HCT116 (cell line): ENCODE data around the gene TRRAP. TPM values are rescaled to one million over a fixed set of nuclear protein-coding genes. Genes with fewer than 3 reads are reported as not detected.

Experiments used
- ATAC-seq: fragments of 200-7000 bp; cut with Tn5 transposase; 2 replicates; pipeline ENCODE4 v1.9.1; 2020; ENCODE audit warnings: mild to moderate bottlenecking, moderate library complexity
- BruUV-seq: library from RNA; stranded (reverse); fragments of 400-500 nt; replicated peaks from 2 replicates; lab custom pipeline; 2021; lab: Mats Ljungman, UMichigan
- CTCF ChIA-PET: fragments of 300-600 bp; sonication (Branson Sonifier 250); formaldehyde crosslinking; loops from one replicate; lab custom pipeline; 2021; ENCODE audit warnings: antibody characterized with exemption; lab: Charles Lee
- POLR2A ChIA-PET: fragments of 300-600, 350-600 bp; sonication (Branson Sonifier 250); formaldehyde crosslinking; loops from one replicate; lab custom pipeline; 2021; ENCODE audit warnings: antibody characterized with exemption; lab: Charles Lee
- RAD21 ChIA-PET, 2 experiments: fragments of 300-600 bp; sonication (Branson Sonifier 250); formaldehyde crosslinking; loops; one replicate each; lab custom pipeline; 2023; ENCODE audit warnings: low total read pairs in 2 of 2; ENCODE audit not compliant: uncharacterized antibody in 2 of 2, unreplicated experiment in 2 of 2, low non-redundant PET in 1 of 2; lab: Charles Lee
- DNase-seq: peaks from one replicate; pipeline ENCODE4 v3.0.0-alpha.2; 2010; ENCODE audit warnings: low read depth, low spot score
- H2AFZ ChIP-seq: fragments of 200-600 bp; shearing (Covaris generic), sonication (generic); 2 replicates; pipeline ENCODE4 v1.6.1; 2017; ENCODE audit warnings: low read depth, mixed run types, mixed read lengths, antibody characterized with exemption, low read length; ENCODE audit not compliant: poor library complexity, severe bottlenecking
- H3K27ac ChIP-seq: 2 replicates; pipeline ENCODE4 v1.5.1; 2012; ENCODE audit warnings: low read depth, low read length
- H3K27me3 ChIP-seq: fragments of 200-600 bp; sonication (generic); 2 replicates; pipeline ENCODE4 v1.6.1; 2016; ENCODE audit warnings: mixed run types, low read length, mixed read lengths; ENCODE audit not compliant: insufficient read depth
- H3K36me3 ChIP-seq, 2 experiments: fragments of 200-500 bp in 1 of 2; fragments of 200-600 bp in 1 of 2; sonication (Bioruptor generic) in 1 of 2; sonication (generic) in 1 of 2; 2 replicates each; pipeline versions ENCODE4 v1.5.1 to v1.6.1; 2014 to 2016; ENCODE audit warnings: low read length in 2 of 2, inconsistent platforms in 1 of 2, mixed read lengths in 1 of 2, mixed run types in 1 of 2; ENCODE audit not compliant: insufficient read depth in 2 of 2, control insufficient read depth in 1 of 2
- H3K4me1 ChIP-seq, 2 experiments: fragments of 200-600 bp in 1 of 2; sonication (generic) in 1 of 2; 2 replicates each; pipeline versions ENCODE4 v1.5.1 to v1.6.1; 2012 to 2017; ENCODE audit warnings: low read length in 2 of 2, inconsistent platforms in 1 of 2, mild to moderate bottlenecking in 1 of 2, mixed read lengths in 1 of 2, mixed run types in 1 of 2, moderate library complexity in 1 of 2; ENCODE audit not compliant: insufficient read depth in 2 of 2, control insufficient read depth in 1 of 2
- H3K4me2 ChIP-seq: fragments of 200-600 bp; sonication (generic); 2 replicates; pipeline ENCODE4 v1.6.1; 2017; ENCODE audit warnings: mixed run types, low read length, mixed read lengths
- H3K4me3 ChIP-seq, 2 experiments: fragments of 200-600 bp in 1 of 2; sonication (generic) in 1 of 2; replicated peaks in 1 of 2; 2 replicates each; pipeline ENCODE4 v1.5.1; 2011 to 2016; ENCODE audit warnings: low read length in 2 of 2, control low read depth in 1 of 2, low read depth in 1 of 2, mild to moderate bottlenecking in 1 of 2, mixed read lengths in 1 of 2, mixed run types in 1 of 2
- H3K79me2 ChIP-seq: fragments of 200-600 bp; sonication (generic); 2 replicates; pipeline ENCODE4 v1.6.1; 2017; ENCODE audit warnings: mild to moderate bottlenecking, mixed run types, low read length, moderate library complexity, mixed read lengths; ENCODE audit not compliant: insufficient read depth
- H3K9ac ChIP-seq: fragments of 200-600 bp; sonication (generic); 2 replicates; pipeline ENCODE4 v1.6.1; 2016; ENCODE audit warnings: low read length, mixed read lengths
- H3K9me2 ChIP-seq: fragments of 200-600 bp; sonication (generic), shearing (Covaris generic); 2 replicates; pipeline ENCODE4 v1.6.1; 2017; ENCODE audit warnings: mixed run types, mild to moderate bottlenecking, moderate library complexity; ENCODE audit not compliant: insufficient read depth
- H3K9me3 ChIP-seq, 2 experiments: fragments of 200-500 bp in 1 of 2; fragments of 200-600 bp in 1 of 2; sonication (Bioruptor generic) in 1 of 2; sonication (generic) in 1 of 2; 2 replicates each; pipeline ENCODE4 v1.6.1; 2014 to 2017; ENCODE audit warnings: low read length in 2 of 2, mixed read lengths in 2 of 2, inconsistent platforms in 1 of 2, low read depth in 1 of 2, mild to moderate bottlenecking in 1 of 2, mixed run types in 1 of 2, moderate library complexity in 1 of 2; ENCODE audit not compliant: control insufficient read depth in 1 of 2, insufficient read depth in 1 of 2
- H4K20me1 ChIP-seq: fragments of 200-600 bp; sonication (generic), shearing (Covaris generic); 2 replicates; pipeline ENCODE4 v1.6.1; 2017; ENCODE audit warnings: mixed run types, mild to moderate bottlenecking, moderate library complexity; ENCODE audit not compliant: insufficient read depth
- ATF3 ChIP-seq: IDR thresholded peaks from 2 replicates; pipeline ENCODE4 v1.6.1; 2012
- CBX3 ChIP-seq: IDR thresholded peaks from 2 replicates; pipeline ENCODE4 v1.6.1; 2012; ENCODE audit warnings: low read depth
- ELF1 ChIP-seq: IDR thresholded peaks from 2 replicates; pipeline ENCODE4 v1.6.1; 2012; ENCODE audit warnings: low read depth, borderline replicate concordance
- EZH2 ChIP-seq: fragments of 200-600 bp; sonication (generic); IDR thresholded peaks from 2 replicates; pipeline ENCODE4 v1.6.1; 2017; ENCODE audit warnings: antibody characterized with exemption, mixed run types
- EZH2phosphoT487 ChIP-seq: fragments of 200-600 bp; IDR thresholded peaks from 2 replicates; pipeline ENCODE4 v1.6.1; 2018; ENCODE audit warnings: antibody characterized with exemption, borderline replicate concordance
- FOSL1 ChIP-seq: IDR thresholded peaks from 2 replicates; pipeline ENCODE4 v1.6.1; 2012; ENCODE audit warnings: low read depth
- JUND ChIP-seq: IDR thresholded peaks from 2 replicates; pipeline ENCODE4 v1.6.1; 2012
- POLR2A ChIP-seq: IDR thresholded peaks from 2 replicates; pipeline ENCODE4 v1.7.0; 2011; ENCODE audit warnings: borderline replicate concordance; ENCODE audit not compliant: insufficient read depth, insufficient read length; ENCODE audit errors: extremely low read depth
- RAD21 ChIP-seq: IDR thresholded peaks from 2 replicates; pipeline ENCODE4 v1.6.1; 2012; ENCODE audit warnings: low read depth, mild to moderate bottlenecking
- REST ChIP-seq: IDR thresholded peaks from 2 replicates; pipeline ENCODE4 v1.6.1; 2012; ENCODE audit warnings: low read depth
- SIN3A ChIP-seq: IDR thresholded peaks from 2 replicates; pipeline ENCODE4 v1.6.1; 2012; ENCODE audit warnings: low read depth
- SP1 ChIP-seq: IDR thresholded peaks from 2 replicates; pipeline ENCODE4 v1.6.1; 2012; ENCODE audit warnings: low read depth
- TCF7L2 ChIP-seq: IDR thresholded peaks from 2 replicates; pipeline ENCODE4 v1.7.0; 2011; ENCODE audit warnings: borderline replicate concordance, inconsistent platforms; ENCODE audit not compliant: insufficient read depth, insufficient read length; ENCODE audit errors: extremely low read depth
- ZBTB33 ChIP-seq: IDR thresholded peaks from 2 replicates; pipeline ENCODE4 v1.6.1; 2011; ENCODE audit warnings: mild to moderate bottlenecking, low read length, moderate library complexity; ENCODE audit not compliant: insufficient replicate concordance; ENCODE audit errors: extremely low read depth
- ZFX ChIP-seq: fragments of 450-650 bp; IDR thresholded peaks from 2 replicates; pipeline ENCODE4 v1.6.1; 2017
- ZNF274 ChIP-seq: fragments of 200-500 bp; sonication (Bioruptor generic); IDR thresholded peaks from 2 replicates; pipeline ENCODE4 v1.6.1; 2014; ENCODE audit warnings: mild to moderate bottlenecking, low read depth, low read length, inconsistent platforms
- intact Hi-C: fragments of 100-400 bp; cut with micrococcal nuclease; formaldehyde crosslinking; loops from 2 replicates; pipeline ENCODE4 v1.10.0; 2022
- total RNA-seq: library from RNA; stranded (reverse); gene quantifications from one replicate; pipeline ENCODE4 v1.2.1, GENCODE V29; 2021; ENCODE audit not compliant: unreplicated experiment
- TF ChIP-seq, protein P1 (sequence below), 3 experiments: fragments of 200-600 bp in 1 of 3; sonication (generic) in 1 of 3; IDR thresholded peaks in 2 of 3; conservative IDR thresholded peaks in 1 of 3; 2 replicates each; pipeline ENCODE4 v1.5.1; 2012 to 2017; ENCODE audit warnings: low read depth in 2 of 3, low read length in 2 of 3, antibody characterized with exemption in 1 of 3, borderline replicate concordance in 1 of 3, control low read depth in 1 of 3, mild to moderate bottlenecking in 1 of 3, mixed read lengths in 1 of 3, mixed run types in 1 of 3, moderate library complexity in 1 of 3; ENCODE audit not compliant: insufficient read depth in 1 of 3
- TF ChIP-seq, protein P2 (sequence below): IDR thresholded peaks from 2 replicates; pipeline ENCODE4 v1.6.1; 2012

Gene TRRAP
- total RNA-seq, 1 experiment from 2014 or later: 44.5 TPM

GRCh38 chr7:98946389-98946788 lies 68.1 kb downstream of the TRRAP start:
- Histone ChIP-seq H3K9ac (no peak overlapping the region), H4K20me1 (no peaks in the 10 kb centered on the region), H3K4me2 (no peak overlapping the region), H3K79me2 (peaks cover 24% of the 10 kb centered on the region; the same call in 1 of the 2 replicates), H2AFZ (no peak overlapping the region), H3K36me3 (peaks cover 55 to 61% of the 10 kb centered on the region in 2 experiments; a peak in 3 of 4 replicates), H3K4me3 (no peak overlapping the region), H3K27ac (no peak overlapping the region), H3K4me1 (no peaks in the 10 kb centered on the region), H3K9me2 (no peaks in the 10 kb centered on the region), H3K9me3 (no peaks in the 10 kb centered on the region), H3K27me3 (no peaks in the 10 kb centered on the region)
- no peak for TF ChIP-seq POLR2A
- no peak for TF ChIP-seq ZNF274
- TF ChIP-seq, protein P1, sequence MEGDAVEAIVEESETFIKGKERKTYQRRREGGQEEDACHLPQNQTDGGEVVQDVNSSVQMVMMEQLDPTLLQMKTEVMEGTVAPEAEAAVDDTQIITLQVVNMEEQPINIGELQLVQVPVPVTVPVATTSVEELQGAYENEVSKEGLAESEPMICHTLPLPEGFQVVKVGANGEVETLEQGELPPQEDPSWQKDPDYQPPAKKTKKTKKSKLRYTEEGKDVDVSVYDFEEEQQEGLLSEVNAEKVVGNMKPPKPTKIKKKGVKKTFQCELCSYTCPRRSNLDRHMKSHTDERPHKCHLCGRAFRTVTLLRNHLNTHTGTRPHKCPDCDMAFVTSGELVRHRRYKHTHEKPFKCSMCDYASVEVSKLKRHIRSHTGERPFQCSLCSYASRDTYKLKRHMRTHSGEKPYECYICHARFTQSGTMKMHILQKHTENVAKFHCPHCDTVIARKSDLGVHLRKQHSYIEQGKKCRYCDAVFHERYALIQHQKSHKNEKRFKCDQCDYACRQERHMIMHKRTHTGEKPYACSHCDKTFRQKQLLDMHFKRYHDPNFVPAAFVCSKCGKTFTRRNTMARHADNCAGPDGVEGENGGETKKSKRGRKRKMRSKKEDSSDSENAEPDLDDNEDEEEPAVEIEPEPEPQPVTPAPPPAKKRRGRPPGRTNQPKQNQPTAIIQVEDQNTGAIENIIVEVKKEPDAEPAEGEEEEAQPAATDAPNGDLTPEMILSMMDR (IDR thresholded peaks at IDR 0.05 in 2 of 3, conservative IDR thresholded peaks at IDR 0.05 in 1 of 3; ENCODE audit: borderline replicate concordance in 1 of 3, insufficient read depth in 1 of 3, low read depth in 2 of 3, low read length in 2 of 3): no peak
- no peak for TF ChIP-seq ZBTB33
- TF ChIP-seq SP1: no peak
- no peak for TF ChIP-seq EZH2
- no peak for TF ChIP-seq REST
- TF ChIP-seq FOSL1: no peak
- no peak for TF ChIP-seq ZFX
- no peak for TF ChIP-seq ELF1
- TF ChIP-seq TCF7L2: no peak
- TF ChIP-seq, protein P2, sequence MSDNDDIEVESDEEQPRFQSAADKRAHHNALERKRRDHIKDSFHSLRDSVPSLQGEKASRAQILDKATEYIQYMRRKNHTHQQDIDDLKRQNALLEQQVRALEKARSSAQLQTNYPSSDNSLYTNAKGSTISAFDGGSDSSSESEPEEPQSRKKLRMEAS: no peak
- TF ChIP-seq RAD21: no peak
- no peak for TF ChIP-seq EZH2phosphoT487
- TF ChIP-seq ATF3: no peak
- no peak for TF ChIP-seq CBX3
- TF ChIP-seq SIN3A: no peak
- TF ChIP-seq JUND: no peak
- DNase-seq (no peak), ATAC-seq (no peak)
- intact Hi-C loops: no loop called here
- POLR2A ChIA-PET: no interaction called here
- CTCF ChIA-PET: no interaction called here
- BruUV-seq: no TSS peak
- RAD21 ChIA-PET: no interaction called here
